ENCODE data around the gene BIRC2. TPM values are rescaled to one million over a fixed set of nuclear protein-coding genes. Genes with fewer than 3 reads are reported as not detected.

BIRC2 gene
- total RNA-seq, result 48.9 and 65.1 TPM in 2 replicates

DNA sequence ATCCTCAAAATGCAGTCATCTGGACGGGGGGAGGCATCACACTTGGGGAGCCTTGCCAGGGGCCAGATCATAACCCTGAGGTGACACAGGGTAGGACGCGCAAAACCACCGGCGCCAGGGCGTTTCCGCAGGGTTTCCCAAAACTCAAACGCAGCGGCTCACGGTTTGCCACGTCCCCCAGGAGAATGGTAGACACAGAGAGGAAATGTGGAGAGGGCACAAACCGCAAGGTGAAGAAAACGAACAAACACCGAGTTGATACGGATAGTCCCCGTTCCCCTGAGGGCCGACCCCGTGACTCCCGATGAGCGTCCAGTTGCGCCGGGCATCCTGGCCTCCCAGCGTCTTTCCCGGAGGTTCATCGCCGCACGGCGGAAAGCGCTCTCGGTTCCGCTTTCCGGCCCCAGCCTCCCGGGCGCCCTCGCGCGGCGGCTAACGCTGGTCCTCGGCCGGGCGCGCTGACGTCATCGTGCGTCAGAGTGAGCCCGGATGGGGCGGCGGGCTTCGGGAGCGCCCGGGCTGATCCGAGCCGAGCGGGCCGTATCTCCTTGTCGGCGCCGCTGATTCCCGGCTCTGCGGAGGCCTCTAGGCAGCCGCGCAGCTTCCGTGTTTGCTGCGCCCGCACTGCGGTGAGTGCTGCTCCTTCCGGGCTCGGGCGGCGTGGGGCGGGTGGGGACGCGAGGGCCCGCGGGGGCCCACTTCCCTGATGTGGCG, at the start of gene BIRC2:
BIRC2 (plus strand) TSS at position 467 of the 714 bp plus-strand sequence. CDS start 2,641 bp downstream, outside the sequence.

DNA sequence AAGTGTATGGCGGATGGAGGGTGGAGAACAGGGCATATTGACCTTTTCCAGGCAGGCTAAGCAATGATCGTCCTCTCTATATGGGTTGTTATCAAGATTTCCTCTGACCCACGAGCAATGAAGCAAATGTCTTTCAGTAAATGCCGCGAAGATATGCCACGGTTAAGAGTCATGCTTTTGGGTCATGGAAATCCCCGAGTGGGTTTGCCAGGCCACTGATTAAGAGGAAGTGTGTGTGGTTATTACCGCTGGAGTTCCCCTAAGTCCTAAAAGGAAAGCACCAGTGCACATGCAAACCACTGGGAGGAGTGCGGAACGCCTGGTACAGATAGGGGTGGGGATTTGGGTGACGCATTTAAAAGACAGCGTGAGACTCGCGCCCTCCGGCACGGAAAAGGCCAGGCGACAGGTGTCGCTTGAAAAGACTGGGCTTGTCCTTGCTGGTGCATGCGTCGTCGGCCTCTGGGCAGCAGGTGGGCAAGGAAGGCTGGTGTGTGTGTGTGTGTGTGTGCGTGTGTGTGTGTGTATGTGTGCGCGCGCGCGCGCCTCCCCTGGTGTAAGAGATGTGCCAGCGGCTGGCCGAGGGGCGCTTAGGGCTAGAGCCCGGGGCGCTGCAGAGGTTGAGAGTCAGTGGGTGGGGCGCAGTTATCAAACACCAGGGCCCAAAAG, 29.8 kb upstream of the BIRC2 start, which contains the start of gene BIRC3:
BIRC3 (plus strand) TSS at position 386 of the 669 bp plus-strand sequence. CDS start 7,026 bp downstream, outside the sequence.

Other genes with a start within 250 kb of the BIRC2 start
- 87.6 and 93.5 TPM in 2 replicates for gene YAP1, start 236.8 kb upstream of the BIRC2 start, total RNA-seq
- gene BIRC3, start 29.7 kb upstream of the BIRC2 start, total RNA-seq, result 1.0 and 1.3 TPM in 2 replicates
- 209 and 258 TPM in 2 replicates for gene TMEM123, start 105.6 kb downstream of the BIRC2 start, total RNA-seq
- 0.43 and 1.7 TPM in 2 replicates for gene MMP7, start 183.5 kb downstream of the BIRC2 start, total RNA-seq

Measured in dermis lymphatic vessel endothelial cell (primary cell).